ENCODE data around the gene ARFGAP1. TPM values are rescaled to one million over a fixed set of nuclear protein-coding genes. Genes with fewer than 3 reads are reported as not detected.
"Not testable (repeated sequence)": the region's sequence is repeated elsewhere in the genome, so short reads cannot be mapped to it uniquely, and the experiment has no call there.

ARFGAP1 gene
- total RNA-seq, 1 donor from 2014 or later = 47.1 TPM

- not testable (repeated sequence) for DNase-seq
Observed at GRCh38 chr20:63335060-63335459, 62.4 kb downstream of the ARFGAP1 start.

GRCh38 chr20:63335711-63336110 lies 63.1 kb downstream of the ARFGAP1 start:
- no peak for DNase-seq

- no peak for DNase-seq
Observed at GRCh38 chr20:63336232-63336752, 63.7 kb downstream of the ARFGAP1 start.

- no peak for DNase-seq
Observed at GRCh38 chr20:63337786-63338420, 65.3 kb downstream of the ARFGAP1 start.

Small RNA genes lying within 50 kb of the gene (small RNA-seq; reads per million reads assigned to genes)
- gene MIR3196 (ENCODE audit: low replicate concordance) = not detected
- 1.6 reads per million, percentile 89 among the genes with 10 or more reads in this experiment for gene MIR4326 (ENCODE audit: low replicate concordance)
- gene RNU6-994P (ENCODE audit: low replicate concordance) = not detected

Other genes with a start within 250 kb of the ARFGAP1 start
- 29.1 TPM for gene YTHDF1, start 56.7 kb upstream of the ARFGAP1 start, total RNA-seq
- gene BIRC7, start 36.9 kb upstream of the ARFGAP1 start, total RNA-seq = 0.31 TPM
- gene NKAIN4, start 18.4 kb upstream of the ARFGAP1 start, total RNA-seq = 10.4 TPM
- gene COL20A1, start 20.4 kb downstream of the ARFGAP1 start, total RNA-seq = 6.2 TPM
- gene CHRNA4, start 88.5 kb downstream of the ARFGAP1 start, total RNA-seq = 1.8 TPM
- gene KCNQ2, start 199.8 kb downstream of the ARFGAP1 start, total RNA-seq = 2.6 TPM
- gene EEF1A2, start 226.3 kb downstream of the ARFGAP1 start, total RNA-seq = 858 TPM
- 35.2 TPM for gene PPDPF, start 248.0 kb downstream of the ARFGAP1 start, total RNA-seq